HepG2 (cell line): ENCODE results near the gene RAB3A. TPM values are rescaled to one million over a fixed set of nuclear protein-coding genes. Genes with fewer than 3 reads are reported as not detected.

Source experiments
- ATAD3A ChIP-seq: sonication (generic); formaldehyde crosslinking; IDR thresholded peaks from 2 replicates; pipeline ENCODE4 v1.4.0; 2020; ENCODE audit warnings: missing genetic modification reagents
- ATF5 ChIP-seq: sonication (generic); formaldehyde crosslinking; IDR thresholded peaks from 2 replicates; pipeline ENCODE4 v1.4.0; 2020; ENCODE audit warnings: mild to moderate bottlenecking, low read depth, missing genetic modification reagents
- CBFB ChIP-seq: sonication (generic); formaldehyde crosslinking; IDR thresholded peaks from 2 replicates; pipeline ENCODE4 v1.4.0; 2020; ENCODE audit warnings: missing genetic modification reagents
- FOXP4 ChIP-seq: sonication (generic); formaldehyde crosslinking; IDR thresholded peaks from 2 replicates; pipeline ENCODE4 v1.4.0; 2020; ENCODE audit warnings: missing genetic modification reagents
- GTF3A ChIP-seq: sonication (generic); formaldehyde crosslinking; conservative IDR thresholded peaks from 2 replicates; pipeline ENCODE4 v1.4.0; 2020; ENCODE audit warnings: mild to moderate bottlenecking, missing genetic modification reagents
- MNT ChIP-seq: fragments of 450-650 bp; IDR thresholded peaks from 2 replicates; pipeline ENCODE4 v1.6.1; 2016
- POLR2AphosphoS2 ChIP-seq: IDR thresholded peaks from 2 replicates; pipeline ENCODE4 v1.6.1; 2011; ENCODE audit warnings: low read depth, low read length, improper control_type of control experiment
- RARA ChIP-seq: IDR thresholded peaks from 2 replicates; pipeline ENCODE4 v1.6.1; 2016; ENCODE audit warnings: missing genetic modification reagents, missing compliant biosample characterization
- RORA ChIP-seq: sonication (generic); formaldehyde crosslinking; IDR thresholded peaks from 2 replicates; pipeline ENCODE4 v1.5.0; 2020; ENCODE audit warnings: mild to moderate bottlenecking, missing genetic modification reagents, moderate library complexity
- SOX6 ChIP-seq, 2 experiments: fragments of 450-650 bp in 1 of 2; sonication (generic) in 1 of 2; formaldehyde crosslinking in 1 of 2; IDR thresholded peaks; 2 replicates each; pipeline versions ENCODE4 v1.4.0 to v1.6.1; 2017 to 2020; ENCODE audit warnings: antibody characterized with exemption in 1 of 2, mild to moderate bottlenecking in 1 of 2, missing genetic modification reagents in 1 of 2
- THRA ChIP-seq: sonication (generic); formaldehyde crosslinking; IDR thresholded peaks from 2 replicates; pipeline ENCODE4 v1.4.0; 2020; ENCODE audit warnings: missing genetic modification reagents, borderline replicate concordance
- ZBTB26 ChIP-seq: IDR thresholded peaks from 2 replicates; pipeline ENCODE4 v1.6.1; 2016; ENCODE audit warnings: missing compliant biosample characterization, missing genetic modification reagents, borderline replicate concordance
- ZNF121 ChIP-seq: sonication (generic); formaldehyde crosslinking; IDR thresholded peaks from 2 replicates; pipeline ENCODE4 v1.5.0; 2020; ENCODE audit warnings: mild to moderate bottlenecking, missing genetic modification reagents
- ZNF276 ChIP-seq: sonication (generic); formaldehyde crosslinking; IDR thresholded peaks from 2 replicates; pipeline ENCODE4 v1.4.0; 2020; ENCODE audit warnings: mild to moderate bottlenecking, low read depth, missing genetic modification reagents
- ZNF530 ChIP-seq: sonication (generic); formaldehyde crosslinking; IDR thresholded peaks from 2 replicates; pipeline ENCODE4 v1.5.0; 2020; ENCODE audit warnings: low read depth, mild to moderate bottlenecking, missing genetic modification reagents
- ZNF563 ChIP-seq: sonication (generic); formaldehyde crosslinking; IDR thresholded peaks from 2 replicates; pipeline ENCODE4 v1.8.0; 2022; ENCODE audit warnings: mild to moderate bottlenecking, moderate library complexity, missing genetic modification reagents
- ZNF629 ChIP-seq: sonication (generic); formaldehyde crosslinking; conservative IDR thresholded peaks from 2 replicates; pipeline ENCODE4 v1.5.0; 2020; ENCODE audit warnings: missing genetic modification reagents
- ZNF768 ChIP-seq: sonication (generic); formaldehyde crosslinking; IDR thresholded peaks from 2 replicates; pipeline ENCODE4 v1.4.0; 2020; ENCODE audit warnings: missing genetic modification reagents
- polyA plus RNA-seq, 8 experiments: library from polyadenylated mRNA; depleted of rRNA in 3 of 8; stranded (reverse) in 7 of 8; unstranded in 1 of 8; fragments of >200 nt; fragmentation: Illumina TruSeq in 4 of 8; extraction: Trizol in 4 of 8; gene quantifications; 2 replicates each; pipeline versions ENCODE4 v1.2.1 to v1.2.3, GENCODE V29; 2011 to 2016; ENCODE audit warnings: low read depth in 4 of 8, missing spikeins in 1 of 8, mixed read lengths in 1 of 8; ENCODE audit not compliant: insufficient read depth in 1 of 8
- total RNA-seq, 5 experiments: library from RNA; depleted of rRNA; stranded (reverse); fragments of >200 nt; fragmentation: Illumina TruSeq; extraction: Trizol; gene quantifications; 2 replicates each; pipeline ENCODE4 v1.2.3, GENCODE V29; 2016; ENCODE audit warnings: low read depth in 1 of 5

Gene RAB3A
- total and polyA plus RNA-seq, 2 of the 13 experiments (the other 11 are each of a cell fraction or from before 2014, with no cell fraction given): 0.58 to 0.98 TPM

- TF ChIP-seq ZNF530 (CRISPR knock-in tag) (no peak), POLR2AphosphoS2 (no peak), ZNF768 (CRISPR knock-in tag) (peak; percentile 84; the same call in 1 of the 2 replicates), ZBTB26 (CRISPR knock-in tag) (no peak), ZNF629 (CRISPR knock-in tag) (0 out of 2 replicates have a peak, but pooled peaks have one; percentile 15), SOX6 (IDR thresholded peaks at IDR 0.05) (no peak), SOX6 (CRISPR knock-in tag; IDR thresholded peaks at IDR 0.05) (0 out of 2 replicates have a peak, but pooled peaks have one; percentile 19), ATAD3A (CRISPR knock-in tag) (no peak), RORA (no peak), CBFB (CRISPR knock-in tag) (no peak), MNT (no peak), ZNF121 (CRISPR knock-in tag) (no peak), GTF3A (CRISPR knock-in tag) (no peak), ATF5 (CRISPR knock-in tag) (no peak), THRA (CRISPR knock-in tag) (peak; percentile 77; the same call in 1 of the 2 replicates), ZNF563 (CRISPR knock-in tag) (no peak), FOXP4 (CRISPR knock-in tag) (0 out of 2 replicates have a peak, but pooled peaks have one; percentile 11), ZNF276 (CRISPR knock-in tag) (no peak), RARA (CRISPR knock-in tag) (peak; percentile 91)
Observed at GRCh38 chr19:18230941-18231734, 27.3 kb upstream of the RAB3A start (continued).
